HCT116 (cell line): ENCODE measurements around the gene MINK1. TPM values are rescaled to one million over a fixed set of nuclear protein-coding genes. Genes with fewer than 3 reads are reported as not detected.

ENCODE experiments used
- ATAC-seq: fragments of 200-7000 bp; cut with Tn5 transposase; 2 replicates; pipeline ENCODE4 v1.9.1; 2020; ENCODE audit warnings: mild to moderate bottlenecking, moderate library complexity
- BruUV-seq: library from RNA; stranded (reverse); fragments of 400-500 nt; replicated peaks from 2 replicates; lab custom pipeline; 2021; lab: Mats Ljungman, UMichigan
- CTCF ChIA-PET: fragments of 300-600 bp; sonication (Branson Sonifier 250); formaldehyde crosslinking; loops from one replicate; lab custom pipeline; 2021; ENCODE audit warnings: antibody characterized with exemption; lab: Charles Lee
- POLR2A ChIA-PET: fragments of 300-600, 350-600 bp; sonication (Branson Sonifier 250); formaldehyde crosslinking; loops from one replicate; lab custom pipeline; 2021; ENCODE audit warnings: antibody characterized with exemption; lab: Charles Lee
- RAD21 ChIA-PET, 2 experiments: fragments of 300-600 bp; sonication (Branson Sonifier 250); formaldehyde crosslinking; loops; one replicate each; lab custom pipeline; 2023; ENCODE audit warnings: low total read pairs in 2 of 2; ENCODE audit not compliant: uncharacterized antibody in 2 of 2, unreplicated experiment in 2 of 2, low non-redundant PET in 1 of 2; lab: Charles Lee
- DNase-seq: peaks from one replicate; pipeline ENCODE4 v3.0.0-alpha.2; 2010; ENCODE audit warnings: low read depth, low spot score
- H2AFZ ChIP-seq: fragments of 200-600 bp; shearing (Covaris generic), sonication (generic); 2 replicates; pipeline ENCODE4 v1.6.1; 2017; ENCODE audit warnings: low read depth, mixed run types, mixed read lengths, antibody characterized with exemption, low read length; ENCODE audit not compliant: poor library complexity, severe bottlenecking
- H3K27ac ChIP-seq: 2 replicates; pipeline ENCODE4 v1.5.1; 2012; ENCODE audit warnings: low read depth, low read length
- H3K27me3 ChIP-seq: fragments of 200-600 bp; sonication (generic); 2 replicates; pipeline ENCODE4 v1.6.1; 2016; ENCODE audit warnings: mixed run types, low read length, mixed read lengths; ENCODE audit not compliant: insufficient read depth
- H3K36me3 ChIP-seq, 2 experiments: fragments of 200-500 bp in 1 of 2; fragments of 200-600 bp in 1 of 2; sonication (Bioruptor generic) in 1 of 2; sonication (generic) in 1 of 2; 2 replicates each; pipeline versions ENCODE4 v1.5.1 to v1.6.1; 2014 to 2016; ENCODE audit warnings: low read length in 2 of 2, inconsistent platforms in 1 of 2, mixed read lengths in 1 of 2, mixed run types in 1 of 2; ENCODE audit not compliant: insufficient read depth in 2 of 2, control insufficient read depth in 1 of 2
- H3K4me1 ChIP-seq, 2 experiments: fragments of 200-600 bp in 1 of 2; sonication (generic) in 1 of 2; 2 replicates each; pipeline versions ENCODE4 v1.5.1 to v1.6.1; 2012 to 2017; ENCODE audit warnings: low read length in 2 of 2, inconsistent platforms in 1 of 2, mild to moderate bottlenecking in 1 of 2, mixed read lengths in 1 of 2, mixed run types in 1 of 2, moderate library complexity in 1 of 2; ENCODE audit not compliant: insufficient read depth in 2 of 2, control insufficient read depth in 1 of 2
- H3K4me2 ChIP-seq: fragments of 200-600 bp; sonication (generic); 2 replicates; pipeline ENCODE4 v1.6.1; 2017; ENCODE audit warnings: mixed run types, low read length, mixed read lengths
- H3K4me3 ChIP-seq, 2 experiments: fragments of 200-600 bp in 1 of 2; sonication (generic) in 1 of 2; replicated peaks in 1 of 2; 2 replicates each; pipeline ENCODE4 v1.5.1; 2011 to 2016; ENCODE audit warnings: low read length in 2 of 2, control low read depth in 1 of 2, low read depth in 1 of 2, mild to moderate bottlenecking in 1 of 2, mixed read lengths in 1 of 2, mixed run types in 1 of 2
- H3K79me2 ChIP-seq: fragments of 200-600 bp; sonication (generic); 2 replicates; pipeline ENCODE4 v1.6.1; 2017; ENCODE audit warnings: mild to moderate bottlenecking, mixed run types, low read length, moderate library complexity, mixed read lengths; ENCODE audit not compliant: insufficient read depth
- H3K9ac ChIP-seq: fragments of 200-600 bp; sonication (generic); 2 replicates; pipeline ENCODE4 v1.6.1; 2016; ENCODE audit warnings: low read length, mixed read lengths
- H3K9me2 ChIP-seq: fragments of 200-600 bp; sonication (generic), shearing (Covaris generic); 2 replicates; pipeline ENCODE4 v1.6.1; 2017; ENCODE audit warnings: mixed run types, mild to moderate bottlenecking, moderate library complexity; ENCODE audit not compliant: insufficient read depth
- H3K9me3 ChIP-seq, 2 experiments: fragments of 200-500 bp in 1 of 2; fragments of 200-600 bp in 1 of 2; sonication (Bioruptor generic) in 1 of 2; sonication (generic) in 1 of 2; 2 replicates each; pipeline ENCODE4 v1.6.1; 2014 to 2017; ENCODE audit warnings: low read length in 2 of 2, mixed read lengths in 2 of 2, inconsistent platforms in 1 of 2, low read depth in 1 of 2, mild to moderate bottlenecking in 1 of 2, mixed run types in 1 of 2, moderate library complexity in 1 of 2; ENCODE audit not compliant: control insufficient read depth in 1 of 2, insufficient read depth in 1 of 2
- H4K20me1 ChIP-seq: fragments of 200-600 bp; sonication (generic), shearing (Covaris generic); 2 replicates; pipeline ENCODE4 v1.6.1; 2017; ENCODE audit warnings: mixed run types, mild to moderate bottlenecking, moderate library complexity; ENCODE audit not compliant: insufficient read depth
- CBX3 ChIP-seq: IDR thresholded peaks from 2 replicates; pipeline ENCODE4 v1.6.1; 2012; ENCODE audit warnings: low read depth
- MAX ChIP-seq: IDR thresholded peaks from 2 replicates; pipeline ENCODE4 v1.6.1; 2012
- POLR2A ChIP-seq: IDR thresholded peaks from 2 replicates; pipeline ENCODE4 v1.7.0; 2011; ENCODE audit warnings: borderline replicate concordance; ENCODE audit not compliant: insufficient read depth, insufficient read length; ENCODE audit errors: extremely low read depth
- RAD21 ChIP-seq: IDR thresholded peaks from 2 replicates; pipeline ENCODE4 v1.6.1; 2012; ENCODE audit warnings: low read depth, mild to moderate bottlenecking
- REST ChIP-seq: IDR thresholded peaks from 2 replicates; pipeline ENCODE4 v1.6.1; 2012; ENCODE audit warnings: low read depth
- TCF7L2 ChIP-seq: IDR thresholded peaks from 2 replicates; pipeline ENCODE4 v1.7.0; 2011; ENCODE audit warnings: borderline replicate concordance, inconsistent platforms; ENCODE audit not compliant: insufficient read depth, insufficient read length; ENCODE audit errors: extremely low read depth
- YY1 ChIP-seq: IDR thresholded peaks from 2 replicates; pipeline ENCODE4 v1.6.1; 2011; ENCODE audit warnings: low read length, low read depth, moderate library complexity, mild to moderate bottlenecking; ENCODE audit not compliant: insufficient replicate concordance; ENCODE audit errors: extremely low read depth
- intact Hi-C: fragments of 100-400 bp; cut with micrococcal nuclease; formaldehyde crosslinking; loops from 2 replicates; pipeline ENCODE4 v1.10.0; 2022
- total RNA-seq: library from RNA; stranded (reverse); gene quantifications from one replicate; pipeline ENCODE4 v1.2.1, GENCODE V29; 2021; ENCODE audit not compliant: unreplicated experiment
- TF ChIP-seq, protein P1 (sequence below): IDR thresholded peaks from 2 replicates; pipeline ENCODE4 v1.6.1; 2012
- TF ChIP-seq, protein P2 (sequence below), 3 experiments: fragments of 200-600 bp in 1 of 3; sonication (generic) in 1 of 3; IDR thresholded peaks in 2 of 3; conservative IDR thresholded peaks in 1 of 3; 2 replicates each; pipeline ENCODE4 v1.5.1; 2012 to 2017; ENCODE audit warnings: low read depth in 2 of 3, low read length in 2 of 3, antibody characterized with exemption in 1 of 3, borderline replicate concordance in 1 of 3, control low read depth in 1 of 3, mild to moderate bottlenecking in 1 of 3, mixed read lengths in 1 of 3, mixed run types in 1 of 3, moderate library complexity in 1 of 3; ENCODE audit not compliant: insufficient read depth in 1 of 3

Gene MINK1
- total RNA-seq, 1 experiment from 2014 or later: 85.2 TPM

DNA sequence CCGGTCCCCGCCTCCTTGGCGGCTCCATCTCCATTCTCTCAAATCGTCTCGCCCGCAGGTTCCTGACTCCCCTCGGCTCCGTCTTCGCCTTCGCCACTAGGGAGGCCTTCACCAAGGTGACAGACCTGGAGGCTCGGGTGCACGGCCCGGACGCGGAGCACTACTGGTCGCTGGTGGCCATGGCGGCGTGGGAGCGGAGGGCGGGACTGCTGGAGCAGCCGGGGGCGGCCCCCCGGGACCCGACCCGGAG lies 43.5 kb upstream of the MINK1 start:
- BruUV-seq: no TSS peak
- peaks cover 25 to 36% of the 10 kb centered on the region in 2 experiments for H3K4me1 ChIP-seq
- TF ChIP-seq, protein P1, sequence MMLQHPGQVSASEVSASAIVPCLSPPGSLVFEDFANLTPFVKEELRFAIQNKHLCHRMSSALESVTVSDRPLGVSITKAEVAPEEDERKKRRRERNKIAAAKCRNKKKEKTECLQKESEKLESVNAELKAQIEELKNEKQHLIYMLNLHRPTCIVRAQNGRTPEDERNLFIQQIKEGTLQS: no peak
- peak; percentile 8 for TF ChIP-seq YY1
- ATAC-seq (no peak), DNase-seq (peak; percentile 32)
- peak overlapping the region; percentile 79 for H3K9ac ChIP-seq
- peaks cover 8% of the 10 kb centered on the region; the same call in 1 of the 2 replicates for H3K79me2 ChIP-seq
- no peaks in the 10 kb centered on the region for H3K27me3 ChIP-seq
- peak overlapping the region; percentile 92 for H3K4me2 ChIP-seq
- intact Hi-C loops: no loop called here
- ChIA-PET CTCF (interaction anchor here (1.2 to 3.6 kb wide), 12 partner anchors 11 to 223 kb away, joined by 3 to 19 read pairs (median 6); partner anchors contain the start of genes ARRB2, CHRNE, MED11 and PLD2), RAD21 (interaction anchor here (1.4 to 1.5 kb wide), 2 partner anchors 58 to 79 kb away, joined by 4 to 6 read pairs; partner anchors contain the start of genes ARRB2 (in 1 of the 2) and MED11 (in 1 of the 2)), POLR2A (interaction anchor here (1.3 kb wide), 1 partner anchor 17 kb away, joined by 5 read pairs; the partner anchor contains the start of gene PLD2)
- no peaks in the 10 kb centered on the region for H3K36me3 ChIP-seq
- no peaks in the 10 kb centered on the region for H3K9me2 ChIP-seq
- no peaks in the 10 kb centered on the region for H3K9me3 ChIP-seq
- no peaks in the 10 kb centered on the region for H4K20me1 ChIP-seq
- H3K4me3 ChIP-seq: peak overlapping the region; percentile 61 to 66
- peak overlapping the region; percentile 98 for H3K27ac ChIP-seq
- H2AFZ ChIP-seq: no peak overlapping the region

GRCh38 chr17:4789951-4790704 lies 43.0 kb upstream of the MINK1 start:
- Histone ChIP-seq H3K9me3 (no peaks in the 10 kb centered on the region), H4K20me1 (no peaks in the 10 kb centered on the region), H2AFZ (peak overlapping the region; percentile 81), H3K9ac (peak overlapping the region; percentile 79), H3K4me2 (peak overlapping the region; percentile 92), H3K4me1 (peaks cover 25 to 36% of the 10 kb centered on the region in 2 experiments), H3K27ac (peak overlapping the region; percentile 98), H3K9me2 (no peaks in the 10 kb centered on the region), H3K36me3 (no peaks in the 10 kb centered on the region), H3K27me3 (no peaks in the 10 kb centered on the region), H3K4me3 (peak overlapping the region; percentile 61 to 66), H3K79me2 (peaks cover 8% of the 10 kb centered on the region; the same call in 1 of the 2 replicates)
- intact Hi-C loops: loop anchor here (2.0 kb wide), 1 partner anchor 59 kb away; the partner anchor contains the start of gene MED11
- no TSS peak for BruUV-seq
- DNase-seq (peak; percentile 88), ATAC-seq (peak; percentile 90)
- POLR2A ChIA-PET: interaction anchor here (0.7 to 1.3 kb wide), 4 partner anchors 17 to 178 kb away, joined by 3 to 5 read pairs (median 3); partner anchors contain the start of genes PLD2 and SPAG7
- CTCF ChIA-PET: interaction anchor here (0.7 to 3.6 kb wide), 17 partner anchors 11 to 223 kb away, joined by 3 to 19 read pairs (median 4); partner anchors contain the start of genes ARRB2, CHRNE, MED11 and PLD2
- RAD21 ChIA-PET: interaction anchor here (0.6 to 1.5 kb wide), 3 partner anchors 59 to 80 kb away, joined by 3 to 6 read pairs (median 4); partner anchors contain the start of genes ARRB2 (in 1 of the 2) and MED11 (in 1 of the 2)
- TF ChIP-seq POLR2A (peak; percentile 77), TCF7L2 (peak; percentile 14), CBX3 (peak; percentile 69), RAD21 (peak; percentile 51), YY1 (peak; percentile 78), MAX (peak; percentile 54), REST (no peak)
- TF ChIP-seq, protein P2, sequence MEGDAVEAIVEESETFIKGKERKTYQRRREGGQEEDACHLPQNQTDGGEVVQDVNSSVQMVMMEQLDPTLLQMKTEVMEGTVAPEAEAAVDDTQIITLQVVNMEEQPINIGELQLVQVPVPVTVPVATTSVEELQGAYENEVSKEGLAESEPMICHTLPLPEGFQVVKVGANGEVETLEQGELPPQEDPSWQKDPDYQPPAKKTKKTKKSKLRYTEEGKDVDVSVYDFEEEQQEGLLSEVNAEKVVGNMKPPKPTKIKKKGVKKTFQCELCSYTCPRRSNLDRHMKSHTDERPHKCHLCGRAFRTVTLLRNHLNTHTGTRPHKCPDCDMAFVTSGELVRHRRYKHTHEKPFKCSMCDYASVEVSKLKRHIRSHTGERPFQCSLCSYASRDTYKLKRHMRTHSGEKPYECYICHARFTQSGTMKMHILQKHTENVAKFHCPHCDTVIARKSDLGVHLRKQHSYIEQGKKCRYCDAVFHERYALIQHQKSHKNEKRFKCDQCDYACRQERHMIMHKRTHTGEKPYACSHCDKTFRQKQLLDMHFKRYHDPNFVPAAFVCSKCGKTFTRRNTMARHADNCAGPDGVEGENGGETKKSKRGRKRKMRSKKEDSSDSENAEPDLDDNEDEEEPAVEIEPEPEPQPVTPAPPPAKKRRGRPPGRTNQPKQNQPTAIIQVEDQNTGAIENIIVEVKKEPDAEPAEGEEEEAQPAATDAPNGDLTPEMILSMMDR (IDR thresholded peaks at IDR 0.05 in 2 of 3, conservative IDR thresholded peaks at IDR 0.05 in 1 of 3; ENCODE audit: borderline replicate concordance in 1 of 3, insufficient read depth in 1 of 3, low read depth in 2 of 3, low read length in 2 of 3): peak; percentile 50 to 92 (median 74); a peak in 5 of 6 replicates
